HG02623 (cell line): ENCODE results near the gene ZNF554.
"Not testable (repeated sequence)": the region's sequence is repeated elsewhere in the genome, so short reads cannot be mapped to it uniquely, and the experiment has no call there.

Experiments
- ATAC-seq: cut with Tn5 transposase; IDR thresholded peaks from one replicate; pipeline ENCODE4 v1.9.1; 2021; ENCODE audit warnings: moderate library complexity; ENCODE audit not compliant: unreplicated experiment

The ZNF554 gene

GRCh38 chr19:2806736-2807378 is 12.8 kb upstream of the ZNF554 start:
- no peak for ATAC-seq

- no peak for ATAC-seq
These were observed 12.1 kb upstream of the ZNF554 start for GRCh38 chr19:2807379-2808128.

- ATAC-seq, result no peak
These were observed 11.3 kb upstream of the ZNF554 start for GRCh38 chr19:2808129-2808941.

GRCh38 chr19:2809387-2810140 is 10.1 kb upstream of the ZNF554 start:
- no peak for ATAC-seq

GRCh38 chr19:2810141-2811091 is 9.3 kb upstream of the ZNF554 start:
- no peak for ATAC-seq

GRCh38 chr19:2811221-2811722 is 8.4 kb upstream of the ZNF554 start:
- ATAC-seq, result no peak

GRCh38 chr19:2811735-2812413 is 7.8 kb upstream of the ZNF554 start:
- ATAC-seq, result no peak

GRCh38 chr19:2812414-2813234 is 7.0 kb upstream of the ZNF554 start:
- ATAC-seq, result no peak

- no peak for ATAC-seq
These were observed 6.2 kb upstream of the ZNF554 start for GRCh38 chr19:2813235-2814160.

- ATAC-seq, result no peak
These were observed 5.2 kb upstream of the ZNF554 start for GRCh38 chr19:2814426-2814825.

GRCh38 chr19:2815191-2815614 is 4.5 kb upstream of the ZNF554 start:
- no peak for ATAC-seq

GRCh38 chr19:2815923-2816322 is 3.7 kb upstream of the ZNF554 start:
- no peak for ATAC-seq

- ATAC-seq, result no peak
These were observed 3.0 kb upstream of the ZNF554 start for GRCh38 chr19:2816641-2817040.

- not testable (repeated sequence) for ATAC-seq
These were observed 2.3 kb upstream of the ZNF554 start for GRCh38 chr19:2817237-2817829.

GRCh38 chr19:2820112-2820702 is 539 bp downstream of the ZNF554 start:
- ATAC-seq, result no peak

- ATAC-seq, result no peak
These were observed 3.2 kb downstream of the ZNF554 start for GRCh38 chr19:2822846-2823245.
